ENCODE measurements around the gene DNAJC3.
A peak's percentile ranks its signal among the peaks of the same experiment; 100 is the strongest.

- TF ChIP-seq USF2 (IDR thresholded peaks at IDR 0.05; ENCODE audit: low read length) (no peak), CTCF (IDR thresholded peaks at IDR 0.05; ENCODE audit: control extremely low read depth in 1 of 3, insufficient read depth in 1 of 3, low read depth in 1 of 3, low read length in 3 of 3) (peak; percentile 14 to 51 (median 25); a peak in 3 of 4 replicates), JUND (IDR thresholded peaks at IDR 0.05; ENCODE audit: low read length) (no peak)
These were observed 27.6 kb downstream of the DNAJC3 start for GRCh38 chr13:95704510-95704909.
